NT2/D1 (cell line): ENCODE data around the gene DUSP10.

Experiments
- SUZ12 ChIP-seq: IDR thresholded peaks from 2 replicates; pipeline ENCODE4 v1.6.1; 2011; ENCODE audit not compliant: insufficient read length, insufficient read depth; ENCODE audit errors: extremely low read depth
- YY1 ChIP-seq: IDR thresholded peaks from 2 replicates; pipeline ENCODE4 v1.6.1; 2011; ENCODE audit not compliant: insufficient read length, insufficient read depth

GRCh38 chr1:221782477-221782876, 40.6 kb upstream of the DUSP10 start:
- TF ChIP-seq SUZ12: no peak
- TF ChIP-seq YY1: no peak
